NCI-H2196 treated with DMSO at 0.1 percent for 48 hours (cell line): ENCODE results near the gene NBPF9.
"Not testable (repeated sequence)": the region's sequence is repeated elsewhere in the genome, so short reads cannot be mapped to it uniquely, and the experiment has no call there.

ENCODE experiments used
- DNase-seq: peaks from one replicate; lab custom pipeline; 2025; ENCODE audit not compliant: unreplicated experiment; lab: John Stamatoyannopoulos, UW

NBPF9 gene

DNA sequence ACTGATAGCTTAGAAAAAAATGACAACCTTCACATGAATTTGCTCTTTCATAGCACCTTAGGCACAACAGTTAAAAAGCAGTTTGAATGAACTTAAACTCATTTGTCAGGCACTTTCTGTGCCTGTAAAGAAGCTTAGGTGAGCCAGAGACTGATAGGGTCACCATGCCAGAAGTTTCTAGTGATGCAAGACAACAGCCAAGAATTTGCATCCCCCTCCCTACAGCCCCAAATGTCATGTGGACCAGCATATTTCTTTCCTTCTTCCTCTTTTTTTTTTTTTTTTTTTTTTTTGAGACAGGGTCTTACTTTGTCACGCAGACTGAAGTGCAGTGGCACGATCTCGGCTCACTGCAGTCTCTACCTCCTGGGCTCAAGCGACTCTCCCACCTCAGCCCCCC, 89.8 kb downstream of the NBPF9 start:
- DNase-seq = not testable (repeated sequence)

DNA sequence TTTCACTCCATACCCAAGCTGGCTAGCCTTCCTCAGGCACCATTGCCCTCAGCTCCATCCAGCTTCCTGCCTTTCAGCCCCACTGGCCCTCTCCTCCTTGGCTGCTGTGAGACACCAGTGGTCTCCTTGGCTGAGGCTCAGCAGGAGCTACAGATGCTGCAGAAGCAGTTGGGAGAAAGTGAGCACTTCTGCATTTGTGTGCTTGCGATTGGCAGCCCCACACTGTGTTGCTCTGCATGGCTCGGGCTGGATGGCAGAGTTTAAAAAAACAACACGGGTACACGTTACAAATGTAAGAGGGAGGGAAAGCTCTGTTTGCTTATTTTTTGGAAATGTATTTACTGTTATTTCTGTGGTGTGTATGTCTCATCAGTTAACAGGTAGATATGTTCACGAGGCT, 90.8 kb downstream of the NBPF9 start:
- DNase-seq = not testable (repeated sequence)

DNA sequence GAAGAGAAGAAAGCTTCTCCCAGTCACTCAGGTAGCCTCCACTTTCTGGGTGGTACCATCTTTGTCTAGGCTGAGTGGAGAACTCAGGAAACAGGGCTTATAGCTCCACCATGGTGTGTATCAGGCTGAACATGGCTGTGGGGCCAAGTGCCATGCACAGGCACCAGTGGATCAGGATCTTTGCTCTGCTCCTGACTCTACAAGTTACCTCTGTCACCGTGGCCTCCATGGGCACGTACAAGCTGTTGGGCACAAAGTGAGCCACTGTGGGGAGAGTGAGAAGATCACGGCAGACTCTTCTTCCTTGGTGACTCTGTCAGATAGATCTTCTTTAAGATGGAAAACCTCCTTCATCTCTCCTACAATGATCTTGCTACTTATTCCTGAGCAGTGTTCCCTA, 93.6 kb downstream of the NBPF9 start:
- not testable (repeated sequence) for DNase-seq

DNA sequence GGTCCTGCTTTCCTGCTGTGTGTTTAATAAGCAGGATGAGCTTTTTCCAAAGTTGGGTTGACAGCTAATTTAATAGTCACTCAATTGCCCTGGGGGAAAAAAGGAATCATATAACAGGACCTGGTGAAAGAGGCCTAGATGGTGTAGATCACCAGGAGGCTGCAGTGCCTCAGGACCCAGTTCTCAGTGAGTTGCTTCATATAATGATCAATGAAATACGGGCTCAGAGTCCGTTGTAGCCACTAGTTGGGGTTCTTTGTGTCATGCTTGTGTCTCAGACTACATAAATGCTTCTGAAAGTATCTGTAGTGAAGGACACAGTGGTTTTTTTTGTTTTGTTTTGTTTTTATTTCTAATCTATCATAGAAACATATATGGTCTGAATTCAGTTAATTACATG, 94.6 kb downstream of the NBPF9 start:
- not testable (repeated sequence) for DNase-seq

DNA sequence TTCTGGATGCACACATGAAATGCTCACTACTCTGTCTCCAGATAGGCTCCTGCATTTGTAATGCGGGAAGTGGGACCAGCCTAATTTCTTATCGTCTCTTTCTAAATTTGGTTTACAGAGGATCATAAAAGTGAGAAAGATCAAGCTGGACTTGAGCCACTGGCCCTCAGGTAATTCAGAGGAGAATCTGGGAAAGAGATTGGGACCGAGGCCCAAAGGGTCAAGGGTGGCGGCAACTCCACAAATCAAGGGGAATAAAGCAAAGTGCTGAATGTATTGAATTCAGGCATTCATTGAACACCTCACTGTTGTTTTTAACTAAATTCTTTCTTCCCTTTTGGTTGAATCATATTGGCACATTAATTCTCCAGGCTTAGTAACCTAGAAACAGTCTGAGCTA, 95.0 kb downstream of the NBPF9 start:
- DNase-seq = not testable (repeated sequence)
